ENCODE measurements around the gene XCL1. TPM values are rescaled to one million over a fixed set of nuclear protein-coding genes. Genes with fewer than 3 reads are reported as not detected.
"Not testable (repeated sequence)": the region's sequence is repeated elsewhere in the genome, so short reads cannot be mapped to it uniquely, and the experiment has no call there.

Gene XCL1
- polyA plus RNA-seq, 2 donors = 0.20 to 0.27 TPM

- Histone ChIP-seq H3K4me3 (ENCODE audit: low read depth in 1 of 2, low read length in 2 of 2) (no peak overlapping the region), H3K9me3 (ENCODE audit: control insufficient read depth in 2 of 2, insufficient read depth in 1 of 2, low read depth in 1 of 2, low read length in 1 of 2) (no peaks in the 10 kb centered on the region), H3K4me1 (ENCODE audit: control insufficient read depth in 2 of 2, insufficient read depth in 2 of 2, low read length in 1 of 2) (peaks cover 0 to 2% of the 10 kb centered on the region in 2 donors), H3K27ac (ENCODE audit: low read depth in 2 of 2, low read length in 1 of 2) (no peak overlapping the region), H3K27me3 (ENCODE audit: control insufficient read depth in 1 of 2, insufficient read depth in 2 of 2, low read length in 2 of 2) (no peaks in the 10 kb centered on the region), H3K36me3 (ENCODE audit: control insufficient read depth in 2 of 2, insufficient read depth in 2 of 2, low read length in 1 of 2) (no peaks in the 10 kb centered on the region)
- 79 to 85% methylated on average over 4 of the region's 4 CpGs for WGBS, 2 donors
These were observed 5.6 kb downstream of the XCL1 start for GRCh38 chr1:168581817-168582572.

GRCh38 chr1:168582688-168583336 is 6.4 kb downstream of the XCL1 start:
- 53 to 56% methylated on average over 6 of the region's 6 CpGs for WGBS, 2 donors
- H3K4me3 ChIP-seq (ENCODE audit: low read depth in 1 of 2, low read length in 2 of 2) = no peak overlapping the region
- peaks cover 0 to 2% of the 10 kb centered on the region in 2 donors for H3K4me1 ChIP-seq (ENCODE audit: control insufficient read depth in 2 of 2, insufficient read depth in 2 of 2, low read length in 1 of 2)
- H3K36me3 ChIP-seq (ENCODE audit: control insufficient read depth in 2 of 2, insufficient read depth in 2 of 2, low read length in 1 of 2) = no peaks in the 10 kb centered on the region
- H3K9me3 ChIP-seq (ENCODE audit: control insufficient read depth in 2 of 2, insufficient read depth in 1 of 2, low read depth in 1 of 2, low read length in 1 of 2) = no peaks in the 10 kb centered on the region
- H3K27ac ChIP-seq (ENCODE audit: low read depth in 2 of 2, low read length in 1 of 2) = no peak overlapping the region
- H3K27me3 ChIP-seq (ENCODE audit: control insufficient read depth in 1 of 2, insufficient read depth in 2 of 2, low read length in 2 of 2) = no peaks in the 10 kb centered on the region

- Histone ChIP-seq H3K36me3 (ENCODE audit: control insufficient read depth in 2 of 2, insufficient read depth in 2 of 2, low read length in 1 of 2) (no peaks in the 10 kb centered on the region), H3K27ac (ENCODE audit: low read depth in 2 of 2, low read length in 1 of 2) (no peak overlapping the region), H3K4me1 (ENCODE audit: control insufficient read depth in 2 of 2, insufficient read depth in 2 of 2, low read length in 1 of 2) (peaks cover 0 to 2% of the 10 kb centered on the region in 2 donors), H3K4me3 (ENCODE audit: low read depth in 1 of 2, low read length in 2 of 2) (no peak overlapping the region), H3K9me3 (ENCODE audit: control insufficient read depth in 2 of 2, insufficient read depth in 1 of 2, low read depth in 1 of 2, low read length in 1 of 2) (no peaks in the 10 kb centered on the region), H3K27me3 (ENCODE audit: control insufficient read depth in 1 of 2, insufficient read depth in 2 of 2, low read length in 2 of 2) (no peaks in the 10 kb centered on the region)
- WGBS, 2 donors = 47 to 64% methylated on average over 6 of the region's 6 CpGs
These were observed 7.2 kb downstream of the XCL1 start for GRCh38 chr1:168583571-168583970.

- Histone ChIP-seq H3K27ac (ENCODE audit: low read depth in 2 of 2, low read length in 1 of 2) (no peak overlapping the region), H3K36me3 (ENCODE audit: control insufficient read depth in 2 of 2, insufficient read depth in 2 of 2, low read length in 1 of 2) (no peaks in the 10 kb centered on the region), H3K4me1 (ENCODE audit: control insufficient read depth in 2 of 2, insufficient read depth in 2 of 2, low read length in 1 of 2) (peaks cover 0 to 2% of the 10 kb centered on the region in 2 donors), H3K4me3 (ENCODE audit: low read depth in 1 of 2, low read length in 2 of 2) (no peak overlapping the region), H3K27me3 (ENCODE audit: control insufficient read depth in 1 of 2, insufficient read depth in 2 of 2, low read length in 2 of 2) (no peaks in the 10 kb centered on the region), H3K9me3 (ENCODE audit: control insufficient read depth in 2 of 2, insufficient read depth in 1 of 2, low read depth in 1 of 2, low read length in 1 of 2) (no peaks in the 10 kb centered on the region)
- WGBS, 2 donors = 42 to 65% methylated on average over 3 of the region's 3 CpGs
These were observed 8.8 kb downstream of the XCL1 start for GRCh38 chr1:168585191-168585590.

- WGBS, 2 donors = 32 to 71% methylated on average over 1 of the region's 1 CpG
- Histone ChIP-seq H3K27ac (ENCODE audit: low read depth in 2 of 2, low read length in 1 of 2) (no peak overlapping the region), H3K27me3 (ENCODE audit: control insufficient read depth in 1 of 2, insufficient read depth in 2 of 2, low read length in 2 of 2) (no peaks in the 10 kb centered on the region)
These were observed 9.5 kb downstream of the XCL1 start for GRCh38 chr1:168585937-168586336.

GRCh38 chr1:168589167-168589566 is 12.8 kb downstream of the XCL1 start:
- Histone ChIP-seq H3K9me3 (ENCODE audit: control insufficient read depth in 2 of 2, insufficient read depth in 1 of 2, low read depth in 1 of 2, low read length in 1 of 2) (no peaks in the 10 kb centered on the region), H3K4me3 (ENCODE audit: low read depth in 1 of 2, low read length in 2 of 2) (no peak overlapping the region), H3K27me3 (ENCODE audit: control insufficient read depth in 1 of 2, insufficient read depth in 2 of 2, low read length in 2 of 2) (no peaks in the 10 kb centered on the region), H3K27ac (ENCODE audit: low read depth in 2 of 2, low read length in 1 of 2) (no peak overlapping the region), H3K4me1 (ENCODE audit: control insufficient read depth in 2 of 2, insufficient read depth in 2 of 2, low read length in 1 of 2) (no peaks in the 10 kb centered on the region), H3K36me3 (ENCODE audit: control insufficient read depth in 2 of 2, insufficient read depth in 2 of 2, low read length in 1 of 2) (no peaks in the 10 kb centered on the region)
- WGBS, 2 donors = 80 to 88% methylated on average over 2 of the region's 2 CpGs

More at GRCh38 chr1:168585937-168586336, 9.5 kb downstream of the XCL1 start:
- peaks cover 0 to 2% of the 10 kb centered on the region in 2 donors for H3K4me1 ChIP-seq (ENCODE audit: control insufficient read depth in 2 of 2, insufficient read depth in 2 of 2, low read length in 1 of 2)
- no peaks in the 10 kb centered on the region for H3K9me3 ChIP-seq (ENCODE audit: control insufficient read depth in 2 of 2, insufficient read depth in 1 of 2, low read depth in 1 of 2, low read length in 1 of 2)
- H3K36me3 ChIP-seq (ENCODE audit: control insufficient read depth in 2 of 2, insufficient read depth in 2 of 2, low read length in 1 of 2) = no peaks in the 10 kb centered on the region
- H3K4me3 ChIP-seq (ENCODE audit: low read depth in 1 of 2, low read length in 2 of 2) = no peak overlapping the region

GRCh38 chr1:168591066-168591465 is 14.7 kb downstream of the XCL1 start:
- H3K36me3 ChIP-seq (ENCODE audit: control insufficient read depth in 2 of 2, insufficient read depth in 2 of 2, low read length in 1 of 2) = no peaks in the 10 kb centered on the region
- H3K27me3 ChIP-seq (ENCODE audit: control insufficient read depth in 1 of 2, insufficient read depth in 2 of 2, low read length in 2 of 2) = no peaks in the 10 kb centered on the region
- 89 to 94% methylated on average over 5 of the region's 5 CpGs for WGBS, 2 donors
- no peak overlapping the region for H3K27ac ChIP-seq (ENCODE audit: low read depth in 2 of 2, low read length in 1 of 2)
- H3K9me3 ChIP-seq (ENCODE audit: control insufficient read depth in 2 of 2, insufficient read depth in 1 of 2, low read depth in 1 of 2, low read length in 1 of 2) = no peaks in the 10 kb centered on the region
- H3K4me1 ChIP-seq (ENCODE audit: control insufficient read depth in 2 of 2, insufficient read depth in 2 of 2, low read length in 1 of 2) = no peaks in the 10 kb centered on the region
- no peak overlapping the region for H3K4me3 ChIP-seq (ENCODE audit: low read depth in 1 of 2, low read length in 2 of 2)

GRCh38 chr1:168591641-168592250 is 15.3 kb downstream of the XCL1 start:
- Histone ChIP-seq H3K27ac (ENCODE audit: low read depth in 2 of 2, low read length in 1 of 2) (no peak overlapping the region), H3K36me3 (ENCODE audit: control insufficient read depth in 2 of 2, insufficient read depth in 2 of 2, low read length in 1 of 2) (no peaks in the 10 kb centered on the region), H3K4me3 (ENCODE audit: low read depth in 1 of 2, low read length in 2 of 2) (no peak overlapping the region), H3K9me3 (ENCODE audit: control insufficient read depth in 2 of 2, insufficient read depth in 1 of 2, low read depth in 1 of 2, low read length in 1 of 2) (no peaks in the 10 kb centered on the region), H3K4me1 (ENCODE audit: control insufficient read depth in 2 of 2, insufficient read depth in 2 of 2, low read length in 1 of 2) (no peaks in the 10 kb centered on the region), H3K27me3 (ENCODE audit: control insufficient read depth in 1 of 2, insufficient read depth in 2 of 2, low read length in 2 of 2) (no peaks in the 10 kb centered on the region)
- 65 to 70% methylated on average over 2 of the region's 2 CpGs for WGBS, 2 donors

GRCh38 chr1:168595403-168595802 is 19.0 kb downstream of the XCL1 start:
- not testable (repeated sequence) for H3K36me3 ChIP-seq (ENCODE audit: control insufficient read depth in 2 of 2, insufficient read depth in 2 of 2, low read length in 1 of 2); H3K9me3 ChIP-seq (ENCODE audit: control insufficient read depth in 2 of 2, insufficient read depth in 1 of 2, low read depth in 1 of 2, low read length in 1 of 2); H3K27ac ChIP-seq (ENCODE audit: low read depth in 2 of 2, low read length in 1 of 2); H3K4me3 ChIP-seq (ENCODE audit: low read depth in 1 of 2, low read length in 2 of 2); H3K4me1 ChIP-seq (ENCODE audit: control insufficient read depth in 2 of 2, insufficient read depth in 2 of 2, low read length in 1 of 2); H3K27me3 ChIP-seq (ENCODE audit: control insufficient read depth in 1 of 2, insufficient read depth in 2 of 2, low read length in 2 of 2)

Data from esophagus (tissue), 2 donors.